Cardiac septum (tissue), 1 donor: Measurements from ENCODE around the gene PLD6. TPM values are rescaled to one million over a fixed set of nuclear protein-coding genes. Genes with fewer than 3 reads are reported as not detected.
A peak's percentile ranks its signal among the peaks of the same experiment; 100 is the strongest.

Experiments used
- DNase-seq: peaks from one replicate; pipeline ENCODE4 v3.0.0-alpha.2; 2020; ENCODE audit warnings: low spot score
- intact Hi-C: fragments of 100-400 bp; cut with DNase I; formaldehyde crosslinking; loops from one replicate; pipeline ENCODE4 v1.14.0; 2022
- total RNA-seq: library from RNA; stranded (reverse); fragmentation: NEBNext Ultra II Directional; extraction: Animal tissue kit (Norgen Biotek cat#: 25700); gene quantifications from one replicate; pipeline ENCODE4 v1.2.1, GENCODE V29; 2021
- donor health status: DM: no; HTN: no; CAD: no.

The PLD6 gene
- total RNA-seq, 1 donor from 2014 or later = 1.4 TPM

DNA sequence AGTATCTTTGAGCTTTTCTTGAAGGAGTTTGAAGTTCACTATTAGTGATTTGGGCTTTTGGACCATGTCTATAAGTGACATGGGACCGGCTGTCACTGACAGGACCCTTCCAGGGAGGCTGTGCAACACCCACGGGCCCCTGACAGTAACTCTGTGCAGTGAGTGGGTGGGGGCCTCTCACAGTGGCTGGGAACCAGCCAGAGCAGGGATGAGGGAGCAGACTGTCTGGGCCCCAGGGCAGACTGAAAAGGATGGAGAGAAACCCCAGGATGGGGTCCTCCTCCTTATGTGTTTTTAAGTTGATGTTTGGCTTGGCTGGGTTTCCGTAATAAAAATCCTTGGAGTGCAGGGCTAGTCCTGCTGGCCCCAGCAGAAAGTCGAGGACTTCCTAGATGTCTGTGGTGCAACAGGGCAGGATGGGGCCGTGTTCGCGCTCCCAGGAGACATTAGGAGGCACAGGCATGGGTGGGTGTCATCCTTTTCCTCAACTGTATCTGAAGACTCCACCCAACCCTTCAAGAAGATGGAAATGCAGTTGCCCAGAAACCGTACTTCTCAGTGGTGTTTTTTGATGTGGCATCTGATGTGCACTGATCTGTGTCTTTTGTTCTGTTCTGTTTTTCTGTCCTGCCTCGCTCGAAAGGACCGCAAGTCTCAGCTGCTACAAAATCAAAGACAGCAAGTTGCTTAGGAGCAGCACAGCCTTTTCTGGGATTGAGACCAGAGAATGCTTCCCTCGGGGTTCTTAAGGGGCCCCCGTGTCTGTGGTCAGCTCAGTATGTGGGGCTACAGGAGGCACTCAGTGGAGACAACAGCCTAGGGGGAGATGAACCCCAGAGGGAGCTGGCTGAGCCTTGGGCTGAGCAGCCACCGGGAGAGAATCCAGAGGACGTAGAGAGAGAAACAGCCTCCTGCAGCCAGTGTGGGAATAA lies 24.2 kb downstream of the PLD6 start:
- no peak for DNase-seq
- intact Hi-C loops = no loop called here

DNA sequence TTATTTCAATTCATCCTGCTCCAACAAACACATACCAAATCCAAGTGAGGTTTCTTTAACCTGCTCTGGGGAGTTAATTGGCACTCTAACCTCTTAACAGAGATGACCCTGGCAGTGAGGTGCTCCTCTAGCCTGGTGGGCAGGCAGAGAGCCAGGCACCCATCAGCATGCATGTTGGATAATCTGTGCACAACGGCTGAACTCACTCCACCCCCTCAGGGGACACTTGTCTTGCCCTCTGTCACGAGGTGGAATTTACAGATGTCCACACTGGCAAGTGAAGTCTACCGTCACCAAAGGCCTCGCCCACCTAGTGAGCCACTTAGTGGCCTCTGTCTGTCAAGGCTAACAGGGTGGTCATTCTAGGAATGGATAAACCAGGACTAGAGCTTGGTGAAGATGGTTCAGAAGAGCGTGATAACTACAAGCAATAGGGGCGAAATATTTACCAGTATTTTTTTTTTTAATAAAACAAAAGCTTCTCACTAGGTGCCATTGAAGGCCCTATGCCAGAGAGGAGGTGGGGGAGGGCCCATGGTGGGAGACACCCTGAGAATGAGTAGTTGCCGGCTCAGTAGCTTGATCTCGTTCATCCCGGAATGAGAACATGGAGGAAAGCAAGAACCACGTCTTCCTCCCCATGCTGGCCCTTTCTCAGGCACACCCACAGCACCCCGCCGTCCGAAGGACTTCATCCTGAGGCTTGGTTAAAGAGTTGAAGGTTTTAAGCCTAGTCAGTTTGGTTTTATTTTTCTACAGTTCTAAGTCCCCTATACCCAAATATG lies 25.2 kb downstream of the PLD6 start:
- intact Hi-C loops = no loop called here
- DNase-seq = no peak

DNA sequence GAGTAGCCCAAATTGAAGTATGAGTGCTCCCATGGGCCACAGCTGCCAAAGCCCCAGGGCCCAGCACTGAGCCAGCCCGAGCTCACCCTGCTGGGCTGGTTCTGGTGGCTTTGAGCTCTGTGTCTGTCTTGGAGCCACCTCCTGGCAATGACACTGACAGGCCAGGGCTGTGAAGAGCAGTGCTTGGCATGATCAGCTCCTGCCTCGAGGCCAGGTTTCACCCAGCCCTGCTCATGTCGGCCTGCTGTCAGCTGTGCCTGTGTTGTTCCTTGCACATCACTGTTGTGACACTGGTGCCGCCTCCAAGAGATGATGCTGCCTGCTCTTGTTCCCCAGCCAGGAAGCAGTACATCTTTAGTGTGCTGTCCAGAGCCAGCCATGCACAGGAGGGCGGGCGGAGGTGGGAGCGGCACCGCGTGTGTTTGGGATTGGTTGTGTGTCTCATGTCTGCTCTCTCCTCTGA lies 26.0 kb downstream of the PLD6 start:
- intact Hi-C loops = no loop called here
- DNase-seq = no peak

GRCh38 chr17:17179371-17179827 lies 26.7 kb downstream of the PLD6 start:
- no peak for DNase-seq
- intact Hi-C loops = no loop called here

GRCh38 chr17:17177176-17177575 lies 29.0 kb downstream of the PLD6 start:
- DNase-seq = no peak
- intact Hi-C loops = no loop called here

DNA sequence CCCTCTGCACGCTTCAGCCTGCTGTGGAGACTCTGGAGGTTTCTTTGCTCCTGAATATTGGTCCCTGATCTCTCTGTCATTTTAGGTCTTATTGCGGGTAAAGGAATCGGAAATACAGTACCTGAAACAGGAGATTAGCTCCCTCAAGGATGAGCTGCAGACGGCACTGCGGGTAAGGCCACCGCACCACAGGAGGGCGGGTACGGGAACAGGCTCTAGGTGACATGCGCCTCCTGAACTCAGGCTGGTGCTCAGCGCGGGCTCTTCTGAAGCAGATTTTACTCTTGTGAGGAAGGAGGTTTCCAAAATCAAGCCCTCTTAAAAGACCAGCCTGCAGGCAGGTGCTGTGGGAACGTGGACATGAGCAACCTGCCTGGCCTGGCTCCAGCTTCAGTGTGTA lies 29.8 kb downstream of the PLD6 start:
- no peak for DNase-seq
- intact Hi-C loops = no loop called here

- intact Hi-C loops = no loop called here
- no peak for DNase-seq
These were observed 30.2 kb downstream of the PLD6 start for GRCh38 chr17:17175917-17176316.

DNA sequence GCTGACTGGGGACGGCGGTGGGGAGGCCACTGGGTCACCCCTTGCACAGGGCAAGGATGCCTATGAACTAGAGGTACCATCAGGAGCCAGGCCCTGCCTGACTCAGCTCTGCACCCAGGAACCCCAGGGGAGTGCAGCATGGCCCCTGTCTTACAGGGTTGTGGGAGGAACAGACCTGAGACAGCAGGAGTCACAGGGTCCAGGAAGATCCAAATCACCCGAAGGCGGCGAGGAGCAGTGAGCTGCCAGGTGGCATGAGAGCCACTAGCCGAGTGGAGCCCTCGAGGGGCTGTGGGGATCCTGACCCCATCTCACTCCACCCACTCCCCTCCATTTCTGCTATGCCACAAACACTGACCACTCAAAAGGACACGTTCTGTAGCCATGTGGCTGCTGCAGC lies 30.8 kb downstream of the PLD6 start:
- DNase-seq = no peak

DNA sequence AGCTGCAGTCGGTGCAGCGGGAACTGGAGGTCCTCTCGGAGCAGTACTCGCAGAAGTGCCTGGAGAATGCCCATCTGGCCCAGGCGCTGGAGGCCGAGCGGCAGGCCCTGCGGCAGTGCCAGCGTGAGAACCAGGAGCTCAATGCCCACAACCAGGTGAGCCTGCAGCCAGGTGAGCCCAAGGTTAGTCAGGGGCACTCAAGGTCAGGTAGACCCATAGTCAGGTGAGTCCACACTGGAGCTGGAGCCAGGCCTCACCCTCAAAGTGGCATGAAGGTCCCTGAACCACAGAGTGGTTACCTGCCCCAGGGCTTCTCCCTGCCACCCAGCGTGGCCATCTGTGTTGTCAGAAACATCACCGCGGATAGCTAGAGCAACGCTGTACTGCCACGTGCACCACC lies 32.2 kb downstream of the PLD6 start:
- intact Hi-C loops = no loop called here
- no peak for DNase-seq

More for the DNA sequence above, 30.8 kb downstream of the PLD6 start:
- intact Hi-C loops = no loop called here

DNA sequence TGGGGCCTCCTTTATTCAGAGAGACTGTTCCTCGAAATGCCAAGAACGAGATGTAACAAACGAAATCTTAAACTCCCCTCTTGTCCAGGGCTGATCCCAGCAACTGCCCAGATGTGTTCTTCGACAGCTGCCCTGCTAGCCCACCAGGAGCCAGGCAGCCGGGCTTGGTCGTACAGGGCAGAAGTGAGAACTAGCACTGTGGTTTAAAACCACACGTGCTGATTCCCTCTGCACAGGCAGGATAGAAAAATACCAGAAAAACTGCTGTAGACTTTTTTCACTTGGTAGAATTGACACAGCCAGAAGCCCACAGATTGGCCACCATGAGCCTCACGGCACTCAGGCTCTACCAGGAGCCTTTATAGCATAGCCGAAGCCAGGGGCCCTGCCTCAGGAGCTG lies 33.1 kb downstream of the PLD6 start:
- intact Hi-C loops = no loop called here
- no peak for DNase-seq

- DNase-seq = peak; percentile 85
- intact Hi-C loops = no loop called here
These were observed 33.9 kb downstream of the PLD6 start for GRCh38 chr17:17172001-17172939.

DNA sequence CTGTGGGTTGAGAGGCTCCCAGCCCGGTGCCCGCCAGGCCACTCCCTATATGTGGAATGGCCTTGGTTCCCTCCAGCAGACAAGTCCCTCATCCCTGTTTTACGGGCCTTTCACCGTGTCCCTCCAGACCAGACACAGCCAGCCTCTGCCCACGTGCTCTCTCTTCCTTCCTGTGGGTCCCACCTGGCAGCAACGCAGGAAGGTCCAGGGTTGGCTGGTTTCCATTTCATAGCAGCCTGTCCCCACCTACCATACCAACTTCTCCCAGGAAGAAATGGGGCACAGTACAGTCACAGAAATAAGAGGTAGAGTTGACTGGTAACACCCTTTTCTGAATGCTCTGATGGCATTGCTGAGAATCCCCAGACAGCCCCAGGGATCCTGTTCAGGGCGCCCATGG lies 34.9 kb downstream of the PLD6 start:
- intact Hi-C loops = no loop called here
- DNase-seq = no peak

GRCh38 chr17:17170346-17170985 lies 35.7 kb downstream of the PLD6 start:
- intact Hi-C loops = no loop called here
- no peak for DNase-seq

DNA sequence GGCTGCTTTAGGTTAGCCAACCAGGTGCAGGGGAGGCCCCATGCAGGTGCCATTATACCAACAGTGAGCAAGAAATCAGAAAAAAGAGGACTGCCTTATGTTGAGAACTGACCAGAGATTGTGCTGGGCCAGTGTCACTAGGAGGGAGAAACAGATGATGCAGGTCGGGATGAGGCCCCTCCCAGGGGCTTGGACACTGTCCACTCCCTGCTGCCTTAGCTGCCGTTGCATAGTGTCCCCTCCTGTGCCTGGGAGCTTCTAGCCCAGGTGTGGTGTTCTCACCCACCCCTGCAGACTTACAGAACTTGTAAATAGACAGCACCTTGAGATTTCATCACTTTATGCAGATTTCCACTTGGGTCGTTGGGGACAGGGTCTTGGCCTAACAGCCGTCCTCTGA lies 36.7 kb downstream of the PLD6 start:
- intact Hi-C loops = no loop called here
- DNase-seq = no peak

GRCh38 chr17:17168401-17168800 lies 37.7 kb downstream of the PLD6 start:
- no peak for DNase-seq

DNA sequence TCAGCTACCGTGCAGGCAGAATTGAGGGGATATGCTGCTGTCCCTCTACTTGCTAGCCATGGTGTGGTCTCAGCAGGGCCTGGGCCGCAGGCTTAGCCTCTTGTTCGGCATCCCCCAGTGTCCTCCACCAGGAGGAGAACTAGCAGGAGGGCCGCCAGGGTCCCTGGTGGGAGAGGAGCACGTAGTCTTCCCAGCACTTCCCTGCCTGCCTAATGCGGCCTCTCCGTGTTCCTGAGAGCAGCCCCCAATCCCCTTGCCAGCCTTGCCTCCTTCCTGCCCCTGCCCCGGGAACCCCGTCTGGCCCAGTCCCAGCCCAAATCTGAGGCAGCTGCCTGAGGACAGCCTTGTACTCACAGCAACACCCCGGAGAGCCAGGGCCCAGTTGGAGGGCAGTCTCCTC lies 38.1 kb downstream of the PLD6 start:
- intact Hi-C loops = no loop called here

More at GRCh38 chr17:17168401-17168800, 37.7 kb downstream of the PLD6 start:
- intact Hi-C loops = no loop called here

DNA sequence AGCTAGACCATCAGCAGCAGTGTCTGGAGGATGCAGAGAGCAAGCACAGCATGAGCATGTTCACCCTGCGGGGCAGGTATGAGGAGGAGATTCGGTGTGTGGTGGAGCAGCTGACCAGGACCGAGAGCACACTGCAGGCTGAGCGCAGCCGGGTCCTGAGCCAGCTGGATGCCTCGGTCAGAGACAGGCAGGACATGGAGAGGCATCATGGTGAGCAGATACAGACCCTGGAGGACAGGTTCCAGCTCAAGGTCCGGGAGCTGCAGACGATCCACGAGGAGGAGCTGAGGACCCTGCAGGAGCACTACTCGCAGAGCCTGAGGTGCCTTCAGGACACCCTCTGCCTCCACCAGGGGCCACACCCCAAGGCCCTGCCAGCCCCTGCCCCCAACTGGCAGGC lies 38.8 kb downstream of the PLD6 start:
- intact Hi-C loops = no loop called here
- DNase-seq = no peak

More for the DNA sequence above, 38.1 kb downstream of the PLD6 start:
- no peak for DNase-seq

DNA sequence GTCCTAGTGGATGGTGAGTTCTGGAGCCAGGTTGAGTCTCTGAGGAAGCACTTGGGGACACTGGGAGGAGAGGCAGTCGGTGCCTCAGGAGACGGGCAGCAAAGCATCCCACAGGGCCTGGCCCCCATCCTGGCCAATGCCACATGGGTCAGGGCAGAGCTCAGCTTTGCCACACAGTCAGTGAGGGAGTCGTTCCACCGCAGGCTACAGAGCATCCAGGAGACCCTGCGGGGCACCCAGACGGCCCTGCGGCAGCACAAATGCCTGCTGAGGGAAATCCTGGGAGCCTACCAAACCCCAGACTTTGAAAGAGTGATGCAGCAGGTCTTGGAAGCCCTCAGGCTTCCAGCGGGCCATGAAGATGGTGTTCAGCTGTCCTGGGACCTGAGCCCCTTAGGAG lies 39.7 kb downstream of the PLD6 start:
- intact Hi-C loops = no loop called here

More for the DNA sequence above, 39.7 kb downstream of the PLD6 start:
- DNase-seq = no peak
